DND-41 (cell line): Measurements from ENCODE around the gene DNAJB13.

Source experiments
- ATAC-seq: fragments of 200-7000 bp; cut with Tn5 transposase; 3 replicates; pipeline ENCODE4 v1.9.1; 2021; ENCODE audit warnings: low read depth; ENCODE audit not compliant: insufficient read depth
- DNase-seq: peaks from one replicate; pipeline ENCODE4 v3.0.0-alpha.2; 2020
- H2AFZ ChIP-seq: 2 replicates; pipeline ENCODE4 v1.6.0; 2012; ENCODE audit warnings: low read depth, low read length
- H3K27ac ChIP-seq: 2 replicates; pipeline ENCODE4 v1.5.1; 2012; ENCODE audit warnings: low read length, inconsistent platforms
- H3K27me3 ChIP-seq: fragments of 200-600 bp; sonication (generic); 2 replicates; pipeline ENCODE4 v1.6.0; 2012; ENCODE audit warnings: low read length, mild to moderate bottlenecking, inconsistent platforms; ENCODE audit not compliant: insufficient read depth, poor library complexity
- H3K36me3 ChIP-seq: 2 replicates; pipeline ENCODE4 v1.5.1; 2012; ENCODE audit warnings: low read length, inconsistent platforms; ENCODE audit not compliant: insufficient read depth
- H3K4me1 ChIP-seq: 2 replicates; pipeline ENCODE4 v1.5.1; 2012; ENCODE audit warnings: mild to moderate bottlenecking, low read length; ENCODE audit not compliant: insufficient read depth
- H3K4me2 ChIP-seq: 2 replicates; pipeline ENCODE4 v1.6.0; 2012; ENCODE audit warnings: mild to moderate bottlenecking, moderate library complexity, low read length, inconsistent platforms; ENCODE audit not compliant: insufficient read depth
- H3K4me3 ChIP-seq, 2 experiments: fragments of 200-600 bp in 1 of 2; shearing (Covaris generic) in 1 of 2; 2 replicates each; pipeline ENCODE4 v1.5.1; 2012 to 2016; ENCODE audit warnings: inconsistent platforms in 2 of 2, low read length in 2 of 2, mild to moderate bottlenecking in 2 of 2, low read depth in 1 of 2, moderate library complexity in 1 of 2
- H3K79me2 ChIP-seq: 2 replicates; pipeline ENCODE4 v1.6.0; 2012; ENCODE audit warnings: low read length, inconsistent platforms; ENCODE audit not compliant: insufficient read depth
- H3K9ac ChIP-seq: 2 replicates; pipeline ENCODE4 v1.6.0; 2012; ENCODE audit warnings: low read depth, mild to moderate bottlenecking, inconsistent platforms, low read length, moderate library complexity
- H3K9me3 ChIP-seq: 2 replicates; pipeline ENCODE4 v1.5.1; 2012; ENCODE audit warnings: low read length, moderate library complexity, mild to moderate bottlenecking, inconsistent platforms; ENCODE audit not compliant: insufficient read depth, severe bottlenecking
- H4K20me1 ChIP-seq: 2 replicates; pipeline ENCODE4 v1.6.0; 2012; ENCODE audit warnings: low read length; ENCODE audit not compliant: insufficient read depth
- EZH2 ChIP-seq: IDR thresholded peaks from 3 replicates; pipeline ENCODE4 v1.6.1; 2012; ENCODE audit warnings: borderline replicate concordance, low read depth, mild to moderate bottlenecking, moderate library complexity, low read length, inconsistent platforms; ENCODE audit not compliant: severe bottlenecking
- TF ChIP-seq, protein P1 (sequence below): IDR thresholded peaks from 2 replicates; pipeline ENCODE4 v1.5.1; 2012; ENCODE audit warnings: borderline replicate concordance, low read length, moderate library complexity, mild to moderate bottlenecking; ENCODE audit not compliant: poor library complexity, severe bottlenecking; ENCODE audit errors: extremely low read depth

DNAJB13 gene

DNA sequence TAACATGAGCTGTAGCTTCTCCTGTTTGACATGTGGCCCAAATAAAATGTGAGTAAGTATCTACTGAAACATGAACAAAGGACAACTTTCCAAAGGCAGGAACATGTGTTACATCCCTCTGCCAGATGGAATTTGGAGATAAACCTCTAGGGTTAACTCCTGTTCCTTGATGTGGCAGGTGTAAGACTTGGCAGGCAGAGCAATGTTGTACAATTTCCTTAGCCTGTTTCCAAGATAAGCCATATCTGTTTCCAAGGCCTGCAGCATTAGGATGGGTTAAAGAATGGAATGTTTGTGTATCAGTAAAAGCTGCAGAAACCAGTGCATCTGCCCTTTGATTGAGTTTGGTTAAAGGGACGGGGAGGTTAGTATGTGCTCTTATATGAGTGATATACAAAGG is 8.8 kb upstream of the DNAJB13 start:
- H3K36me3 ChIP-seq = no peaks in the 10 kb centered on the region
- H3K9me3 ChIP-seq = peaks cover 24% of the 10 kb centered on the region
- H3K27me3 ChIP-seq = no peaks in the 10 kb centered on the region
- ATAC-seq (no peak), DNase-seq (no peak)
- TF ChIP-seq, protein P1, sequence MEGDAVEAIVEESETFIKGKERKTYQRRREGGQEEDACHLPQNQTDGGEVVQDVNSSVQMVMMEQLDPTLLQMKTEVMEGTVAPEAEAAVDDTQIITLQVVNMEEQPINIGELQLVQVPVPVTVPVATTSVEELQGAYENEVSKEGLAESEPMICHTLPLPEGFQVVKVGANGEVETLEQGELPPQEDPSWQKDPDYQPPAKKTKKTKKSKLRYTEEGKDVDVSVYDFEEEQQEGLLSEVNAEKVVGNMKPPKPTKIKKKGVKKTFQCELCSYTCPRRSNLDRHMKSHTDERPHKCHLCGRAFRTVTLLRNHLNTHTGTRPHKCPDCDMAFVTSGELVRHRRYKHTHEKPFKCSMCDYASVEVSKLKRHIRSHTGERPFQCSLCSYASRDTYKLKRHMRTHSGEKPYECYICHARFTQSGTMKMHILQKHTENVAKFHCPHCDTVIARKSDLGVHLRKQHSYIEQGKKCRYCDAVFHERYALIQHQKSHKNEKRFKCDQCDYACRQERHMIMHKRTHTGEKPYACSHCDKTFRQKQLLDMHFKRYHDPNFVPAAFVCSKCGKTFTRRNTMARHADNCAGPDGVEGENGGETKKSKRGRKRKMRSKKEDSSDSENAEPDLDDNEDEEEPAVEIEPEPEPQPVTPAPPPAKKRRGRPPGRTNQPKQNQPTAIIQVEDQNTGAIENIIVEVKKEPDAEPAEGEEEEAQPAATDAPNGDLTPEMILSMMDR = no peak
- no peak for TF ChIP-seq EZH2
- H3K4me2 ChIP-seq = no peak overlapping the region
- no peak overlapping the region for H3K27ac ChIP-seq
- no peak overlapping the region for H3K9ac ChIP-seq
- H3K4me3 ChIP-seq = no peak overlapping the region
- H3K4me1 ChIP-seq = no peaks in the 10 kb centered on the region
- no peaks in the 10 kb centered on the region for H4K20me1 ChIP-seq
- H3K79me2 ChIP-seq = no peaks in the 10 kb centered on the region
- no peak overlapping the region for H2AFZ ChIP-seq

- ATAC-seq = no peak
- Histone ChIP-seq H3K4me2 (no peak overlapping the region), H3K9ac (no peak overlapping the region), H3K27ac (no peak overlapping the region), H3K9me3 (peaks cover 11% of the 10 kb centered on the region), H3K4me1 (no peaks in the 10 kb centered on the region), H3K79me2 (no peaks in the 10 kb centered on the region), H2AFZ (no peak overlapping the region), H3K36me3 (no peaks in the 10 kb centered on the region), H3K27me3 (no peaks in the 10 kb centered on the region), H3K4me3 (no peak overlapping the region), H4K20me1 (no peaks in the 10 kb centered on the region)
- TF ChIP-seq EZH2 = no peak
- TF ChIP-seq, protein P1 = no peak
- no peak for DNase-seq
Measured at GRCh38 chr11:73944085-73944484, 6.7 kb upstream of the DNAJB13 start.

- no peaks in the 10 kb centered on the region for H4K20me1 ChIP-seq
- no peak overlapping the region for H3K4me3 ChIP-seq
- no peaks in the 10 kb centered on the region for H3K79me2 ChIP-seq
- ATAC-seq (no peak), DNase-seq (no peak)
- no peak for TF ChIP-seq EZH2
- TF ChIP-seq, protein P1 = no peak
- H3K27ac ChIP-seq = no peak overlapping the region
- H3K9me3 ChIP-seq = peaks cover 9% of the 10 kb centered on the region
- H3K9ac ChIP-seq = no peak overlapping the region
- H3K27me3 ChIP-seq = no peaks in the 10 kb centered on the region
- no peak overlapping the region for H2AFZ ChIP-seq
- H3K4me2 ChIP-seq = no peak overlapping the region
- no peaks in the 10 kb centered on the region for H3K4me1 ChIP-seq
- H3K36me3 ChIP-seq = no peaks in the 10 kb centered on the region
Measured at GRCh38 chr11:73944901-73945300, 5.9 kb upstream of the DNAJB13 start.

DNA sequence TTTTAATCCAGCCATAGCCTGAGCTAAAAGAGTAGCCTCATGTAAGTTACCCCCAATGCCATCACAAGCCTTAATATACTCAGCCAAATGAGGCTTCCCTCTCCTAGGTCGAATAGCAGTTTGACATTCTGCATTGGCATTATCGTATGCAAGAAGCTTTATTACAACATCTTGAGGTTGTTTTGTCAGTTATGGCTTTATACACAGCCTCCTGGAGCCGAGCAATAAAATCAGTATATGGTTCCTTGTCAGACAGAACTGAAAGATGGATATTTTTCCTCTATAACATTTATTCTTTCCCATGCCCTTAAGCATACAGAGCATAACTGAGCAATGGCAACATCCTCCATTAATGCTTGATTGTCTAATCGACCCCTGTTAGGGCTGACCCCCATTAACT is 5.4 kb upstream of the DNAJB13 start:
- no peaks in the 10 kb centered on the region for H3K27me3 ChIP-seq
- no peak overlapping the region for H3K27ac ChIP-seq
- H3K9me3 ChIP-seq = peaks cover 9% of the 10 kb centered on the region
- H3K4me2 ChIP-seq = no peak overlapping the region
- TF ChIP-seq, protein P1 = no peak
- no peak for TF ChIP-seq EZH2
- no peaks in the 10 kb centered on the region for H3K79me2 ChIP-seq
- DNase-seq (no peak), ATAC-seq (no peak)
- H3K36me3 ChIP-seq = no peaks in the 10 kb centered on the region
- no peak overlapping the region for H3K9ac ChIP-seq
- H2AFZ ChIP-seq = no peak overlapping the region
- H3K4me1 ChIP-seq = no peaks in the 10 kb centered on the region
- no peak overlapping the region for H3K4me3 ChIP-seq
- no peaks in the 10 kb centered on the region for H4K20me1 ChIP-seq
